ENCODE measurements around the gene FIGLA. TPM values are rescaled to one million over a fixed set of nuclear protein-coding genes. Genes with fewer than 3 reads are reported as not detected.

Gene FIGLA
- total and polyA plus RNA-seq, 3 donors from 2014 or later = 0.62 to 0.69 TPM; not detected in 1

- Histone ChIP-seq H3K4me1 (peaks cover 7% of the 10 kb centered on the region), H3K27ac (no peak overlapping the region), H3K4me3 (no peak overlapping the region), H3K27me3 (no peaks in the 10 kb centered on the region), H3K36me3 (ENCODE audit: low read depth, missing control alignments) (no peaks in the 10 kb centered on the region), H3K9me3 (no peaks in the 10 kb centered on the region)
- WGBS, 2 donors = 56 to 74% methylated on average over 1 of the region's 1 CpG
- no peak for DNase-seq
- TF ChIP-seq CTCF (IDR thresholded peaks at IDR 0.05) = no peak
- intact Hi-C loops (cut with DNase I; ENCODE audit: low total_unique reads) = no loop called here
These were observed 39.5 kb upstream of the FIGLA start for GRCh38 chr2:70829916-70830315.

- WGBS, 2 donors = 59 to 68% methylated on average over 6 of the region's 6 CpGs
- intact Hi-C loops (cut with DNase I; ENCODE audit: low total_unique reads) = no loop called here
- H3K27ac ChIP-seq = no peak overlapping the region
These were observed 38.7 kb upstream of the FIGLA start for GRCh38 chr2:70828914-70829824.

GRCh38 chr2:70828115-70828514 is 37.7 kb upstream of the FIGLA start:
- 84 to 90% methylated on average over 5 of the region's 5 CpGs for WGBS, 2 donors
- Histone ChIP-seq H3K27ac (no peak overlapping the region), H3K4me1 (peaks cover 7% of the 10 kb centered on the region), H3K9me3 (no peaks in the 10 kb centered on the region), H3K36me3 (ENCODE audit: low read depth, missing control alignments) (no peaks in the 10 kb centered on the region), H3K27me3 (no peaks in the 10 kb centered on the region), H3K4me3 (no peak overlapping the region)
- TF ChIP-seq CTCF (IDR thresholded peaks at IDR 0.05) (no peak), POLR2A (IDR thresholded peaks at IDR 0.05) (no peak)
- no peak for DNase-seq
- intact Hi-C loops (cut with DNase I; ENCODE audit: low total_unique reads) = no loop called here

More at GRCh38 chr2:70828914-70829824, 38.7 kb upstream of the FIGLA start:
- no peak overlapping the region for H3K4me3 ChIP-seq
- H3K9me3 ChIP-seq = no peaks in the 10 kb centered on the region
- DNase-seq = no peak
- H3K27me3 ChIP-seq = no peaks in the 10 kb centered on the region
- no peak for TF ChIP-seq POLR2A (IDR thresholded peaks at IDR 0.05)
- TF ChIP-seq CTCF (IDR thresholded peaks at IDR 0.05) = no peak
- H3K4me1 ChIP-seq = peaks cover 7% of the 10 kb centered on the region
- H3K36me3 ChIP-seq (ENCODE audit: low read depth, missing control alignments) = no peaks in the 10 kb centered on the region

- DNase-seq = no peak
- H3K4me3 ChIP-seq = no peak overlapping the region
- intact Hi-C loops (cut with DNase I; ENCODE audit: low total_unique reads) = no loop called here
These were observed 36.9 kb upstream of the FIGLA start for GRCh38 chr2:70827388-70827787.

More at GRCh38 chr2:70827388-70827787, 36.9 kb upstream of the FIGLA start:
- peaks cover 7% of the 10 kb centered on the region for H3K4me1 ChIP-seq
- H3K9me3 ChIP-seq = no peaks in the 10 kb centered on the region
- 77 to 79% methylated on average over 5 of the region's 5 CpGs for WGBS, 2 donors
- H3K36me3 ChIP-seq (ENCODE audit: low read depth, missing control alignments) = no peaks in the 10 kb centered on the region
- no peak overlapping the region for H3K27ac ChIP-seq
- no peaks in the 10 kb centered on the region for H3K27me3 ChIP-seq
- TF ChIP-seq CTCF (IDR thresholded peaks at IDR 0.05) (no peak), POLR2A (IDR thresholded peaks at IDR 0.05) (no peak)

All from testis (tissue), 3 donors.